CD14-positive monocyte (primary cell): ENCODE data around the gene TTC28. TPM values are rescaled to one million over a fixed set of nuclear protein-coding genes. Genes with fewer than 3 reads are reported as not detected.

ENCODE experiments used
- DNase-seq, 3 donors: peaks; one replicate each; pipeline ENCODE4 v3.0.0-alpha.2; 2011 to 2022
- H2AFZ ChIP-seq: 2 replicates; pipeline ENCODE4 v1.6.0; 2012; ENCODE audit warnings: mild to moderate bottlenecking, low read depth, low read length, inconsistent platforms; ENCODE audit not compliant: insufficient read depth, poor library complexity, severe bottlenecking
- H3K27ac ChIP-seq, 2 donors: 1 replicate in 1 of 2; 2 replicates in 1 of 2; pipeline ENCODE4 v1.5.1; 2012 to 2013; ENCODE audit warnings: low read length in 2 of 2, control low read depth in 1 of 2, inconsistent platforms in 1 of 2, low read depth in 1 of 2, mild to moderate bottlenecking in 1 of 2
- H3K27me3 ChIP-seq, 2 donors: one replicate each; pipeline versions ENCODE4 v1.6.0 to v1.6.1; 2011 to 2013; ENCODE audit warnings: low read length in 2 of 2; ENCODE audit not compliant: control insufficient read depth in 2 of 2, insufficient read depth in 2 of 2
- H3K36me3 ChIP-seq, 2 donors: replicated peaks in 1 of 2; 1 replicate in 1 of 2; 2 replicates in 1 of 2; pipeline versions ENCODE4 v1.5.1 to v1.6.1; 2012 to 2013; ENCODE audit warnings: low read length in 2 of 2, control low read depth in 1 of 2, inconsistent platforms in 1 of 2, mild to moderate bottlenecking in 1 of 2; ENCODE audit not compliant: insufficient read depth in 2 of 2, control insufficient read depth in 1 of 2
- H3K4me1 ChIP-seq, 2 donors: 1 replicate in 1 of 2; 2 replicates in 1 of 2; pipeline versions ENCODE4 v1.5.1 to v1.6.1; 2012 to 2013; ENCODE audit warnings: low read length in 2 of 2, control low read depth in 1 of 2, inconsistent platforms in 1 of 2, mild to moderate bottlenecking in 1 of 2, moderate library complexity in 1 of 2; ENCODE audit not compliant: insufficient read depth in 2 of 2, control insufficient read depth in 1 of 2
- H3K4me2 ChIP-seq: replicated peaks from 2 replicates; pipeline ENCODE3; 2012; ENCODE audit warnings: low read length, moderate library complexity, mild to moderate bottlenecking; ENCODE audit not compliant: poor library complexity, severe bottlenecking; ENCODE audit errors: extremely low read depth
- H3K4me3 ChIP-seq, 3 experiments: fragments of 200-600 bp in 1 of 3; sonication (generic) in 1 of 3; replicated peaks in 1 of 3; 1 replicate in 2 of 3; 2 replicates in 1 of 3; pipeline ENCODE4 v1.5.1; 2011 to 2013; ENCODE audit warnings: low read length in 3 of 3, mild to moderate bottlenecking in 3 of 3, control low read depth in 2 of 3, low read depth in 2 of 3, inconsistent platforms in 1 of 3, moderate library complexity in 1 of 3
- H3K79me2 ChIP-seq: 2 replicates; pipeline ENCODE4 v1.6.0; 2012; ENCODE audit warnings: mild to moderate bottlenecking, control low read depth, inconsistent platforms, low read length, moderate library complexity; ENCODE audit not compliant: insufficient read depth
- H3K9ac ChIP-seq: 2 replicates; pipeline ENCODE4 v1.6.0; 2017; ENCODE audit warnings: low read length, mild to moderate bottlenecking; ENCODE audit not compliant: insufficient read depth, poor library complexity, severe bottlenecking
- H3K9me3 ChIP-seq, 2 donors: replicated peaks in 1 of 2; 1 replicate in 1 of 2; 2 replicates in 1 of 2; pipeline versions ENCODE4 v1.5.1 to v1.6.1; 2012 to 2013; ENCODE audit warnings: low read length in 2 of 2, control low read depth in 1 of 2; ENCODE audit not compliant: control insufficient read depth in 1 of 2, insufficient read depth in 1 of 2
- H4K20me1 ChIP-seq: 2 replicates; pipeline ENCODE4 v1.6.0; 2012; ENCODE audit warnings: mild to moderate bottlenecking, low read length, control low read depth, moderate library complexity; ENCODE audit not compliant: insufficient read depth
- H3K27ac Mint-ChIP-seq, 7 donors: one replicate each; pipeline ENCODE4 v1.8.0; 2020; ENCODE audit warnings: mild to moderate bottlenecking in 7 of 7, mixed read lengths in 7 of 7, moderate library complexity in 6 of 7, inconsistent platforms in 2 of 7
- H3K27me3 Mint-ChIP-seq, 3 donors: one replicate each; pipeline ENCODE4 v1.8.0; 2021 to 2022; ENCODE audit warnings: low read depth in 3 of 3, mild to moderate bottlenecking in 3 of 3, mixed read lengths in 3 of 3, moderate library complexity in 3 of 3, inconsistent platforms in 1 of 3
- H3K36me3 Mint-ChIP-seq, 2 donors: one replicate each; pipeline ENCODE4 v1.8.0; 2020; ENCODE audit warnings: mixed read lengths in 2 of 2, inconsistent platforms in 1 of 2, mild to moderate bottlenecking in 1 of 2
- H3K4me1 Mint-ChIP-seq: one replicate; pipeline ENCODE4 v1.8.0; 2020; ENCODE audit warnings: mild to moderate bottlenecking, mixed read lengths
- H3K4me3 Mint-ChIP-seq, 2 donors: one replicate each; pipeline ENCODE4 v1.8.0; 2020; ENCODE audit warnings: mild to moderate bottlenecking in 2 of 2, mixed read lengths in 2 of 2, moderate library complexity in 1 of 2
- H3K9me3 Mint-ChIP-seq, 7 donors: one replicate each; pipeline ENCODE4 v1.8.0; 2020 to 2022; ENCODE audit warnings: mixed read lengths in 7 of 7, mild to moderate bottlenecking in 6 of 7, moderate library complexity in 6 of 7, inconsistent platforms in 2 of 7
- CTCF ChIP-seq: fragments of 200-600 bp; IDR thresholded peaks from one replicate; pipeline ENCODE4 v1.8.0; 2022; ENCODE audit warnings: antibody characterized with exemption, mild to moderate bottlenecking
- whole genome bisulfite sequencing: methylation state at CpG from one replicate; pipeline ENCODE4 v1.1.5; 2013; ENCODE audit warnings: missing lambda C conversion rate; ENCODE audit not compliant: insufficient coverage; 5-methylcytosine and 5-hydroxymethylcytosine counted together
- intact Hi-C, 2 donors: fragments of 100-400 bp; cut with micrococcal nuclease; formaldehyde crosslinking; loops; one replicate each; pipeline versions ENCODE4 v1.15.0 to v1.15.1; 2023
- polyA plus RNA-seq, 3 donors: library from polyadenylated mRNA; depleted of rRNA in 1 of 3; unstranded in 2 of 3; stranded (reverse) in 1 of 3; fragments of 300-500 nt in 2 of 3; fragments of >200 nt in 1 of 3; fragmentation: Illumina TruSeq in 2 of 3; gene quantifications; 1 replicate in 2 of 3; 2 replicates in 1 of 3; pipeline ENCODE4 v1.2.3, GENCODE V29; 2012 to 2021

The TTC28 gene
- polyA plus RNA-seq, 3 donors = 0.24 to 0.61 TPM; not detected in 1

GRCh38 chr22:28398355-28398754 is 281.3 kb downstream of the TTC28 start:
- no peaks in the 10 kb centered on the region for H3K36me3 ChIP-seq
- intact Hi-C loops = no loop called here
- H3K36me3 Mint-ChIP-seq = no peaks in the 10 kb centered on the region
- H3K4me3 ChIP-seq = no peak overlapping the region
- H3K4me2 ChIP-seq = no peak overlapping the region
- H3K4me1 Mint-ChIP-seq = peaks cover 19% of the 10 kb centered on the region
- peaks cover 0 to 7% (median 4%) of the 10 kb centered on the region in 7 donors for H3K9me3 Mint-ChIP-seq
- H3K4me3 Mint-ChIP-seq = no peak overlapping the region
- H3K27ac ChIP-seq = no peak overlapping the region
- no peaks in the 10 kb centered on the region for H4K20me1 ChIP-seq
- no peak overlapping the region for H3K27ac Mint-ChIP-seq
- no peaks in the 10 kb centered on the region for H3K27me3 Mint-ChIP-seq
- no peak for TF ChIP-seq CTCF
- DNase-seq = no peak
- H3K9me3 ChIP-seq = peaks cover 0 to 7% of the 10 kb centered on the region in 2 donors
- peaks cover 5 to 6% of the 10 kb centered on the region in 2 donors for H3K4me1 ChIP-seq
- H3K9ac ChIP-seq = no peak overlapping the region
- no peak overlapping the region for H2AFZ ChIP-seq
- no peaks in the 10 kb centered on the region for H3K27me3 ChIP-seq
- no peaks in the 10 kb centered on the region for H3K79me2 ChIP-seq

DNA sequence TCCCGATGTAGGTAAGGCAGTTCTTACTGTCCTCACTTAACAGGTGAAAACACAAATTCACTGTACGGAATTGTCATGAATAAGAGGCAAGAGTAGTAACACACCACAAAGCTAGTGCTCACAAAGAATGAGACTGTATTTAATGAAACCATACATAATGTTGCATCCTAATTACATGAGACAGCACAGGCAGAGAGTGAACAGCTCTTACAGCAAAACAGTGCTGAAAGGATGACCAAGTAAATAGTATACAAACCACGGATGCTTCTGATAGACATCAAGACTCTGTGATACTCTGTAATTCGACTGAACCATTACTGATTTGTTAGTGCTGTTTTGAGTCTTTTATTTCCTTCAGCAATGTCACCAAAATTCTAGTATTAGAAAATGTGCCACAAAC is 282.3 kb downstream of the TTC28 start:
- H2AFZ ChIP-seq = no peak overlapping the region
- Mint-ChIP-seq H3K36me3 (no peaks in the 10 kb centered on the region), H3K4me3 (no peak overlapping the region), H3K9me3 (peaks cover 0 to 16% (median 9%) of the 10 kb centered on the region in 7 donors), H3K4me1 (peaks cover 19% of the 10 kb centered on the region), H3K27me3 (no peaks in the 10 kb centered on the region), H3K27ac (no peak overlapping the region)
- no peaks in the 10 kb centered on the region for H4K20me1 ChIP-seq
- H3K9me3 ChIP-seq = peaks cover 0 to 7% of the 10 kb centered on the region in 2 donors
- no peaks in the 10 kb centered on the region for H3K27me3 ChIP-seq
- H3K4me3 ChIP-seq = no peak overlapping the region
- no peak for DNase-seq
- WGBS = no CpG with 5 or more reads among the region's 4 CpGs
- no peaks in the 10 kb centered on the region for H3K79me2 ChIP-seq
- no peak overlapping the region for H3K4me2 ChIP-seq
- no peak overlapping the region for H3K27ac ChIP-seq
- intact Hi-C loops = no loop called here
- no peaks in the 10 kb centered on the region for H3K36me3 ChIP-seq
- peaks cover 5 to 6% of the 10 kb centered on the region in 2 donors for H3K4me1 ChIP-seq
- no peak overlapping the region for H3K9ac ChIP-seq
- no peak for TF ChIP-seq CTCF
